DMS 273 treated with DMSO at 0.1 percent for 48 hours (cell line): ENCODE data around the gene MRPL14.

ENCODE experiments used
- DNase-seq: peaks from one replicate; lab custom pipeline; 2025; lab: John Stamatoyannopoulos, UW

The MRPL14 gene

GRCh38 chr6:44127186-44128019, at the start of gene MRPL14, which contains the start of gene TMEM63B:
Gene MRPL14 (minus strand): TSS chr6:44127452. CDS start chr6:44116611, 10,841 bp downstream.
Gene TMEM63B (plus strand): TSS chr6:44127554. CDS start chr6:44134585, 7,031 bp downstream.
- no peak for DNase-seq

GRCh38 chr6:44176130-44176761, 49.0 kb upstream of the MRPL14 start:
- no peak for DNase-seq

DNA sequence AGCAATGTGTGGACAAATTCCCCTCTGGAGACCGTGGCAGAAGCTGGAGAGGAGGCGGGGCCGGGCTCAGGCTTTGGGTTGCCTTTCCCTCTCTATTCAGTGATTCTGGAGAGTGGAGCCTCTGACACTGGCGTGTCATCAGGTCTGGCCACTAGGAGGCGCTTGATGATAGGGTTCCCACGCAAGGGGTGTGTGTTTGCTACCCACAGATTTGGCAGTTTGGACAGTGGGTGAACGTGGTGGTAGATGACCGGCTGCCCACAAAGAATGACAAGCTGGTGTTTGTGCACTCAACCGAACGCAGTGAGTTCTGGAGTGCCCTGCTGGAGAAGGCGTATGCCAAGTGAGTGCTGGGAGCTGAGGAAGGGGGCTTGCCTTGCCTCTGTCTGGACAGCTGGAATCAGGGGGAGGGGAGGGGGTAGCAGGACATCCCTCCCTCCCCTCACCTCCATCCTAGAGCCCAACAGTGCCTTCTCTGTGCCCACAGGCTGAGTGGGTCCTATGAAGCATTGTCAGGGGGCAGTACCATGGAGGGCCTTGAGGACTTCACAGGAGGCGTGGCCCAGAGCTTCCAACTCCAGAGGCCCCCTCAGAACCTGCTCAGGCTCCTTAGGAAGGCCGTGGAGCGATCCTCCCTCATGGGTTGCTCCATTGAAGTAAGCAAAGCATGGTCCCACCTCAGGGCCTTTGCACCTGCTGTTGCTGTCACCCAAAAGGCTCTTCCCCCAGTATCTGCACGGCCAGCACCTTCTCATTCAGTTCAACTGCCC, 45.7 kb upstream of the MRPL14 start:
- peak; percentile 18 for DNase-seq

DNA sequence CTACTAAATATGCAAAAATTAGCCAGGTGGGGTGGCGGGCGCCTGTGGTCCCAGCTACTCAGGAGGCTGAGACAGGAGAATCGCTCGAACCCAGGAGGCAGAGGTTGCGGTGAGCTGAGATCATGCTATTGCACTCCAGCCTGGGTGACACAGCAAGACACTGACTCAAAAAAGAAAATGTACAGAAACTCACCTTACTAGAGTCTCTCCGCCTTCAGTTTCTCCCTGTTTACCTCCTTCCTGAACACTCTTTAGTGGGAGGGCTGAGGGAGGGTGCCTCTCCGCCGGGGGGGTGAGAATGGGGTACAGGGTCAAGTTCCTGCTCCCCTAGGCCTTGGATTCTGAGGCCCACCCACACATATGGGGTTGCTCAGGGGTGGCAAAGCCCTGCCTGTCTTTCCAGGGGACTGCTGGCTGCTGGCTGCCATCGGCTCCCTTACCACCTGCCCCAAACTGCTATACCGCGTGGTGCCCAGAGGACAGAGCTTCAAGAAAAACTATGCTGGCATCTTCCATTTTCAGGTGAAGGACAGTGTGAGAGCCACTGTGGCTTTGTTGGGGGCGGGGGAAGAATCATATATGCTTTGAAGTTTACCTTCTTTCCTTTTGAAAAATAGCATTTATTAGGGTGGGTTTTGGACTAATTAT, 44.8 kb upstream of the MRPL14 start:
- no peak for DNase-seq

- no peak for DNase-seq
Observed at GRCh38 chr6:44169886-44170570, 42.8 kb upstream of the MRPL14 start.

- no peak for DNase-seq
Observed at GRCh38 chr6:44169154-44169553, 41.9 kb upstream of the MRPL14 start.

DNA sequence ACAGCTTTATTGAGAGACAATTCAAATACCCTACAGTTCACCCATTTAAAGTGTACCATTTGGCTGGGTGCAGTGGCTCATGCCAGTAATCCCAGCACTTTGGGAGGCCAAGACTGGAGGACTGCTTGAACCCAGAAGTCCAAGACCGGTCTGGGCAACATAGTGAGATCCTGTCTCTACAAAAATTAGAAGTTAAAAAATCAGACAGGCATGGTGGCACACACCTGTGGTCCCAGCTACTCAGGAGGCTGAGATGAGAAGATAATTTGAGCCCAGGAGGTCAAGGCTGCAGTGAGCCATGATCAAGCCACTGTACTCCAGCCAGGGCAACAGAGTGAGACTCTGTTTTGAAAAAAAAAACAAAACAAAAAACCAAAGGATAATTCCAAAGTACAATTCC, 40.3 kb upstream of the MRPL14 start:
- DNase-seq: no peak

GRCh38 chr6:44166591-44167184, 39.4 kb upstream of the MRPL14 start:
- DNase-seq: no peak

- no peak for DNase-seq
Observed at GRCh38 chr6:44166116-44166515, 38.9 kb upstream of the MRPL14 start.

- no peak for DNase-seq
Observed at GRCh38 chr6:44162876-44163625, 35.8 kb upstream of the MRPL14 start.

DNA sequence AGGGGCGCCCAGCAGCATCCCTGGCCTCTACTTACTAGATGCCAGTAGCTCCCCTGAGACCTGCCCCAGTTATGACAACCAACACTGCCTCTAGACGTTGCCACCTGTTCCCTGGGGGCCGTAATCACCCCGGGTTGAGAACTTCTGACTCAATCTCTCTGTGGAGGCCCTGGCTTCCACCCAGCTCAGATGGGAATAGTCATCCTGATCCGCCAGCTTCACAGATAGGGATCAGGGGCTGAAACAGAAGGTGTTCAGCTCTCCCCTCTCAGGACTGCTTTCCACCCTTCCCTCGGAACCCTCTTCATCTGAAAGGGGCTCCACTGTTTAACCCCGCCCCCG, 34.7 kb upstream of the MRPL14 start:
- DNase-seq: no peak

DNA sequence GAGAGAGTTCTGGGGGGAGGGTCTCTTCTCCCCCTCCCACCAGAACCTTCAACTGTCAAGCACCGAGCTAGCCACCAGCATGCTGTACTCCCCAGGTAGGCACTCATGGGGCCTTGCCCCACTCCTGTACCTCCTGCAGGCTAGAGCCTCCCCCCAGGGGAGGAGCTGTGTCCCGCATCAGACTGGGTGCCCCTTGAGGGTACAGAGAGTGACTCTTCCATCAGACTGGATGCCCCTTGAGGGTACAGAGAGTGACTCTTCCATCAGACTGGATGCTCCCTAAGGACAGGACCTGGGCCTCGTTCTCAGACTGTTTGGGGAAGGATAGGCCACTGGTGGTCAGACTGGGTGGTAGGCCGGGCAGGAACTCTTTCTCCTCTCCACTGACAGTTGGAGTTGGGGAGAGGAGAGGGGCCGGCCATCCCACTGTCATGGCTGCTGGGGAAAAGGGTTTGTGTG, 31.5 kb upstream of the MRPL14 start, which contains the start of gene CAPN11:
Gene CAPN11, plus strand, starts transcription at position 51 of the 459 bp plus-strand sequence. Its CDS starts 29 bp downstream, at position 80.
- DNase-seq: no peak

DNA sequence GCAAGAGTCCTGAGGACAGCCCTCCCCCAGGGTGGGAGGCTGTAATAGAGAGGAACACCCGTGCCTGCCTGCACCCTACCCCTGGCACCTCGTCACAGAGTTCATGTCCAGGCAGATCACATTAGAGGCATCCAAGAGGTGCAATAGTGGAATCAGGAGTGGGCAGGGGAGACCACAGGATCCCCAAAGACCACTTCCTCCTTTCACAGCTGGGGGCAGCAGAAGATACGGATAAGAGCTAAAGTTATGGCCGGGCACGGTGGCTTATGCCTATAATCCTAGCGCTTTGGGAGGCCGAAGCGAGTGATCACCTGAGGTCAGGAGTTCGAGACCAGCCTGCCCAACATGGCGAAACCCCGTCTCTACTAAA, 29.9 kb upstream of the MRPL14 start:
- DNase-seq: no peak

DNA sequence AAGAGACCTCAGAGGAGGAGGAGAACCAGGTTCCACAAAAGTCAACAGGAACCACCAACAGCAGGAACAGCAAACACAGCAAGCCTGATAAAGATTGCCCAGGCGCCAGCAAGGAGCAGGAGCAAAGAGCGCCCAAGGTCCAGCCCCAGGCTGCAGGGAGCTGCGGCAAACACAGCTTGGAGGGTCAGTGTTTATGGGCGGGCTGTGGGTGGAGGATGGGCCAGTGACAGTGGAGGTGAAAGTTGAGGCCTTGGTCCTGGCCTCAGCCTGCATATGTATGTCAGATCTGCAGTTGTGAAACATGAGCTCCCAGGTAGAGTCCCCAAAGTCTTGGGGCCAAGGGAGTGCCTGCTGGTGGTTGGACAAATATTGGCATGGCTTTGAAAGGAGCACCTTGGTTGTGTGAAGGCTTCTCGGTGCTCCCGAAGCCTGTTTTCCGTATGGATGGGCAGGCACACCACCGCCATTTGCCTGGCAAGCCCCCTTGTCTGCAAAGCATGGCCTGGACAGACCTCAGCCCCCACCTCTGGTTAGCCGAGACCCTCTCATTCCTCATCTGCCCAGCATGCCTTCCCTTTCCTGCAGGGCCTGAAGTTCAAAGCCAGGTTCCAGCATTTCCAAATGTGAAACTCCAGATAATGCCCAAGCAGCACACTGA, 29.4 kb upstream of the MRPL14 start:
- no peak for DNase-seq

GRCh38 chr6:44154067-44154466, 26.8 kb upstream of the MRPL14 start:
- no peak for DNase-seq

- no peak for DNase-seq
Observed at GRCh38 chr6:44152533-44152932, 25.3 kb upstream of the MRPL14 start.

GRCh38 chr6:44152109-44152461, 24.8 kb upstream of the MRPL14 start:
- no peak for DNase-seq

GRCh38 chr6:44151348-44152108, 24.3 kb upstream of the MRPL14 start:
- no peak for DNase-seq

GRCh38 chr6:44150317-44150917, 23.2 kb upstream of the MRPL14 start:
- no peak for DNase-seq
